Stromal cell of bone marrow (primary cell): ENCODE measurements around the gene TAF5L.
"Not testable (repeated sequence)": the region's sequence is repeated elsewhere in the genome, so short reads cannot be mapped to it uniquely, and the experiment has no call there.

ENCODE experiments used
- DNase-seq: peaks from one replicate; pipeline ENCODE4 v3.0.0-alpha.2; 2012; ENCODE audit warnings: low read depth

The TAF5L gene

GRCh38 chr1:229642376-229642775, 16.5 kb upstream of the TAF5L start:
- no peak for DNase-seq

GRCh38 chr1:229641306-229641705, 15.4 kb upstream of the TAF5L start:
- DNase-seq = no peak

GRCh38 chr1:229640455-229640854, 14.5 kb upstream of the TAF5L start:
- DNase-seq = no peak

GRCh38 chr1:229637746-229638145, 11.8 kb upstream of the TAF5L start:
- DNase-seq = no peak

GRCh38 chr1:229636042-229636441, 10.1 kb upstream of the TAF5L start:
- no peak for DNase-seq

- DNase-seq = no peak
These were observed 6.0 kb upstream of the TAF5L start for GRCh38 chr1:229631966-229632365.

- no peak for DNase-seq
These were observed 5.2 kb upstream of the TAF5L start for GRCh38 chr1:229631148-229631547.

- no peak for DNase-seq
These were observed 3.3 kb upstream of the TAF5L start for GRCh38 chr1:229629261-229629660.

GRCh38 chr1:229627003-229627402, 1.1 kb upstream of the TAF5L start:
- DNase-seq = no peak

GRCh38 chr1:229625071-229625914, 629 bp downstream of the TAF5L start:
- peak; percentile 9 for DNase-seq

GRCh38 chr1:229624521-229625070, 1.3 kb downstream of the TAF5L start:
- DNase-seq = no peak

- DNase-seq = no peak
These were observed 2.1 kb downstream of the TAF5L start for GRCh38 chr1:229623838-229624237.

GRCh38 chr1:229623225-229623624, 2.7 kb downstream of the TAF5L start:
- DNase-seq = no peak

GRCh38 chr1:229622641-229623120, 3.2 kb downstream of the TAF5L start:
- not testable (repeated sequence) for DNase-seq

- DNase-seq = no peak
These were observed 4.3 kb downstream of the TAF5L start for GRCh38 chr1:229621663-229622062.

- DNase-seq = peak; percentile 31
These were observed 5.0 kb downstream of the TAF5L start for GRCh38 chr1:229620876-229621275.

GRCh38 chr1:229619614-229620013, 6.3 kb downstream of the TAF5L start:
- DNase-seq = no peak

- DNase-seq = no peak
These were observed 6.9 kb downstream of the TAF5L start for GRCh38 chr1:229619002-229619401.

- DNase-seq = no peak
These were observed 8.4 kb downstream of the TAF5L start for GRCh38 chr1:229617351-229618100.

- DNase-seq = no peak
These were observed 11.2 kb downstream of the TAF5L start for GRCh38 chr1:229614701-229615100.

- DNase-seq = no peak
These were observed 12.0 kb downstream of the TAF5L start for GRCh38 chr1:229613938-229614337.

GRCh38 chr1:229608590-229608989, 17.3 kb downstream of the TAF5L start:
- DNase-seq = no peak

- no peak for DNase-seq
These were observed 18.6 kb downstream of the TAF5L start for GRCh38 chr1:229607370-229607769.
